ENCODE results near the gene LRCH1. TPM values are rescaled to one million over a fixed set of nuclear protein-coding genes. Genes with fewer than 3 reads are reported as not detected.

Gene LRCH1
- total and polyA plus RNA-seq, 2 of the 13 experiments (the other 11 are each of a cell fraction or from before 2014, with no cell fraction given): 4.1 to 12.6 TPM

DNA sequence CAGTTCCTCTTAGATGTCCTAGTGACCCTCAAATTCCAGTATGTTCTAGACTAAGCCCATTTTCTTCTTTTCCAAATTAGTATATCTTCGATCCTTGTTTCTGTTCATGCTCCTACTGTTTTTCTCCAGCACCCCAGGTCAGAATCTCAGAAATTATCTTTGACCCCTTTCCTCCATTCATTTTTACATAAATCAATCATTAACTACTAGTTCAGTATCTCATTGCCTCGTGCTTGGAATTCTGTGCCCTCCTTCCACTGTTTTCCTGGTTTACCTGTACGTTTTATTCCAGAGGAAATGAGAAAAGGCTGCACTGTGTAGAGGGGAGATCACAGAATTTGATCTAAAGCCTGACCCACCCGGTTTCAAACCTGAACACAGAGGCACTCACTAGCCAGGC, 107.9 kb downstream of the LRCH1 start (continued):
- TF ChIP-seq RXRB (CRISPR knock-in tag; IDR thresholded peaks at IDR 0.05; ENCODE audit: borderline replicate concordance) (0 out of 2 replicates have a peak, but pooled peaks have one; percentile 11), HNF4A (CRISPR knock-in tag; IDR thresholded peaks at IDR 0.05) (peak; percentile 12; the same call in 1 of the 2 replicates), ZNF792 (CRISPR knock-in tag; IDR thresholded peaks at IDR 0.05) (0 out of 2 replicates have a peak, but pooled peaks have one; percentile 44), POGZ (CRISPR knock-in tag; IDR thresholded peaks at IDR 0.05) (peak; percentile 61; the same call in 1 of the 2 replicates), ATAD3A (CRISPR knock-in tag; IDR thresholded peaks at IDR 0.05) (no peak), RARG (CRISPR knock-in tag; IDR thresholded peaks at IDR 0.05; ENCODE audit: low read depth) (no peak)

DNA sequence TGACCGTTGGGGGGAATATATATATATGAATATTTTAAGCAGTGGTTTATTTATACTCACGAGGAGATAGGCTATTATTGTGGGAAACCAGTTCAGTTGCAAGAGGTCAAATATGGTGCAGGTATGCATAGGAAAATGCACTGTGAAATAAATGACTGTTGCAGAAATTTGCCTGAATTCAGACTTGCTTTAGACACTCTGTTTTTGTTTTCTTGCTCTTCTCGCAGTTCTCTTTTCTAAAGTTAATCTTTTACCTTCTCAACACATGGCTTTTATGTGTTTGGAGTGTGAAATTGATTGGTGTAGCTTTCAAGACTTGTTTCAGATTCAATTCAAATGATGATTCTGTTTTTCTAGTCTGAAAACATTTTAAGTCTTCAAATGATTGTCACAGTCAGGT, 109.7 kb downstream of the LRCH1 start:
- DNase-seq (ENCODE audit: low spot score) (no peak), FAIRE-seq (peak; percentile 12), ATAC-seq (no peak)
- Histone ChIP-seq H3K9me3 (ENCODE audit: low read length) (no peaks in the 10 kb centered on the region), H3K27ac (ENCODE audit: extremely low read length, insufficient read depth, low read length) (peak overlapping the region; percentile 32), H3K4me1 (ENCODE audit: insufficient read depth, low read length) (peaks cover 92% of the 10 kb centered on the region), H3K9ac (ENCODE audit: insufficient read depth, low read depth, low read length) (no peak overlapping the region), H3K4me3 (replicated peaks in 1 of 3; ENCODE audit: insufficient read depth in 1 of 3, low read depth in 2 of 3, low read length in 3 of 3) (no peak overlapping the region), H3K4me2 (ENCODE audit: low read depth, low read length) (peak overlapping the region; percentile 29), H2AFZ (ENCODE audit: low read length) (no peak overlapping the region), H4K20me1 (ENCODE audit: insufficient read depth, low read length) (no peaks in the 10 kb centered on the region), H3K36me3 (replicated peaks in 1 of 2; ENCODE audit: control insufficient read depth in 1 of 2, insufficient read depth in 2 of 2, low read length in 2 of 2) (peaks cover 0 to 2% of the 10 kb centered on the region in 2 experiments; a peak in 1 of 5 replicates), H3K79me2 (ENCODE audit: insufficient read depth, low read length) (peaks cover 45% of the 10 kb centered on the region), H3K27me3 (ENCODE audit: control insufficient read depth in 1 of 2, insufficient read depth in 2 of 2, low read length in 2 of 2) (no peaks in the 10 kb centered on the region)
- ChIA-PET POLR2A (no interaction called here), CTCF (ENCODE audit: low intra/inter-chr PET ratio, low total read pairs) (no interaction called here)
- in situ Hi-C loops (cut with HindIII; ENCODE audit: extremely low pct_ligation_motif_present, low pct_unique_long_range_greater_than_20kb) (no loop called here), intact Hi-C loops (cut with micrococcal nuclease; ENCODE audit: unreplicated experiment) (no loop called here)
- TF ChIP-seq SYNCRIP (IDR thresholded peaks at IDR 0.05; ENCODE audit: insufficient read depth, low read depth, low read length): no peak
- 0 out of 2 replicates have a peak, but pooled peaks have one; percentile 10 for TF ChIP-seq SAP130 (CRISPR knock-in tag; IDR thresholded peaks at IDR 0.05; ENCODE audit: low read depth)
- TF ChIP-seq, protein P1, sequence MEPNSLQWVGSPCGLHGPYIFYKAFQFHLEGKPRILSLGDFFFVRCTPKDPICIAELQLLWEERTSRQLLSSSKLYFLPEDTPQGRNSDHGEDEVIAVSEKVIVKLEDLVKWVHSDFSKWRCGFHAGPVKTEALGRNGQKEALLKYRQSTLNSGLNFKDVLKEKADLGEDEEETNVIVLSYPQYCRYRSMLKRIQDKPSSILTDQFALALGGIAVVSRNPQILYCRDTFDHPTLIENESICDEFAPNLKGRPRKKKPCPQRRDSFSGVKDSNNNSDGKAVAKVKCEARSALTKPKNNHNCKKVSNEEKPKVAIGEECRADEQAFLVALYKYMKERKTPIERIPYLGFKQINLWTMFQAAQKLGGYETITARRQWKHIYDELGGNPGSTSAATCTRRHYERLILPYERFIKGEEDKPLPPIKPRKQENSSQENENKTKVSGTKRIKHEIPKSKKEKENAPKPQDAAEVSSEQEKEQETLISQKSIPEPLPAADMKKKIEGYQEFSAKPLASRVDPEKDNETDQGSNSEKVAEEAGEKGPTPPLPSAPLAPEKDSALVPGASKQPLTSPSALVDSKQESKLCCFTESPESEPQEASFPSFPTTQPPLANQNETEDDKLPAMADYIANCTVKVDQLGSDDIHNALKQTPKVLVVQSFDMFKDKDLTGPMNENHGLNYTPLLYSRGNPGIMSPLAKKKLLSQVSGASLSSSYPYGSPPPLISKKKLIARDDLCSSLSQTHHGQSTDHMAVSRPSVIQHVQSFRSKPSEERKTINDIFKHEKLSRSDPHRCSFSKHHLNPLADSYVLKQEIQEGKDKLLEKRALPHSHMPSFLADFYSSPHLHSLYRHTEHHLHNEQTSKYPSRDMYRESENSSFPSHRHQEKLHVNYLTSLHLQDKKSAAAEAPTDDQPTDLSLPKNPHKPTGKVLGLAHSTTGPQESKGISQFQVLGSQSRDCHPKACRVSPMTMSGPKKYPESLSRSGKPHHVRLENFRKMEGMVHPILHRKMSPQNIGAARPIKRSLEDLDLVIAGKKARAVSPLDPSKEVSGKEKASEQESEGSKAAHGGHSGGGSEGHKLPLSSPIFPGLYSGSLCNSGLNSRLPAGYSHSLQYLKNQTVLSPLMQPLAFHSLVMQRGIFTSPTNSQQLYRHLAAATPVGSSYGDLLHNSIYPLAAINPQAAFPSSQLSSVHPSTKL (CRISPR knock-in tag; IDR thresholded peaks at IDR 0.05): 0 out of 2 replicates have a peak, but pooled peaks have one; percentile 8
- BruUV-seq (replicated peaks): no TSS peak
- 35% methylated on average over 3 of the region's 3 CpGs for WGBS (ENCODE audit: low lambda C conversion rate)

Measured in HepG2 (cell line).